ENCODE measurements around the gene ADAMTS14.

DNA sequence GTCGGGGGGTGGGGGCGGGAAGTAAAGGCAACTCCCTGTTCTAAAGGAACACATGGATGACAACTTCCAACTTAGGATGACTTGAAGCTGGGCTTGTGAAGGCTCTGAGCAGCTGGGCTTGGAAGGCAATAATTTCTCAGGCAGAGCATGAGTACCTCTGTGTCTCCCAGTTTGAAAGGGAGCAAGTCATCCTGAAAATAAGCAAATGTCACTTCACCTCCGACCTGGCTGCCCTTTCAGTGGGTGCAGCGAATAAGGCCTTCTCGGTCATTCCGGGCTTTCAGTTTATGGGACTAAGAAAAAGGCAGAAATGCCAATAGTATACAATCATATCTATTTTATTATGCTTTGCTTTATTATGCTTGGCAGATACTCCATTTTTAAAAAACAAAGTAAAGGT, 15.3 kb upstream of the ADAMTS14 start:
- TF ChIP-seq POLR2A (IDR thresholded peaks at IDR 0.05; ENCODE audit: low read length) (no peak), GATA1 (IDR thresholded peaks at IDR 0.05; ENCODE audit: low read depth, low read length) (no peak)

Measured in erythroblast (primary cell).